ENCODE results near the gene ZYX.
"Not testable (repeated sequence)": the region's sequence is repeated elsewhere in the genome, so short reads cannot be mapped to it uniquely, and the experiment has no call there.

The ZYX gene

GRCh38 chr7:143397710-143398530 lies 16.8 kb downstream of the ZYX start:
- no peak for DNase-seq (ENCODE audit: low read depth)

GRCh38 chr7:143398616-143399015 lies 17.5 kb downstream of the ZYX start:
- no peak for DNase-seq (ENCODE audit: low read depth)

DNA sequence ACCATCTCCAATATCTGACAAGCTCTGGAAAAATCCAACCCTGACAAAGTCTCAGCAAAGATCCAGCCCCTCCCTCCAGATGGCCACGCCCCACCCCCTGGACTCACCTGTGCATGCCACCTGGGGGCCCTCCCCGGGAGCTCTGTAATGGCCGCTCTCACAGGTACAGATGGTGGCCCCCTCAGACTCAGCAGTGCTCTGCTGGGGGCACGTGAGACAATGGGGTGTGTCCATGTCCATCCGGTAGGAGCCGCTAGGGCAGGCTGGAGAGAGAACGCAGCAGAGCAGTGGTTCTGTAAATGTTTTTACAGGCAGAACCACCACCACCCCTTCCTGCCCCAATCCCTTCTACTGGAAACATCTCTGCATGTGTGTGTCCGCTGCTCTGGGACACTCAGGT lies 18.0 kb downstream of the ZYX start:
- DNase-seq (ENCODE audit: low read depth) = no peak

GRCh38 chr7:143399642-143400041 lies 18.5 kb downstream of the ZYX start:
- no peak for DNase-seq (ENCODE audit: low read depth)

- no peak for DNase-seq (ENCODE audit: low read depth)
Observed at GRCh38 chr7:143401265-143401664, 20.1 kb downstream of the ZYX start.

DNA sequence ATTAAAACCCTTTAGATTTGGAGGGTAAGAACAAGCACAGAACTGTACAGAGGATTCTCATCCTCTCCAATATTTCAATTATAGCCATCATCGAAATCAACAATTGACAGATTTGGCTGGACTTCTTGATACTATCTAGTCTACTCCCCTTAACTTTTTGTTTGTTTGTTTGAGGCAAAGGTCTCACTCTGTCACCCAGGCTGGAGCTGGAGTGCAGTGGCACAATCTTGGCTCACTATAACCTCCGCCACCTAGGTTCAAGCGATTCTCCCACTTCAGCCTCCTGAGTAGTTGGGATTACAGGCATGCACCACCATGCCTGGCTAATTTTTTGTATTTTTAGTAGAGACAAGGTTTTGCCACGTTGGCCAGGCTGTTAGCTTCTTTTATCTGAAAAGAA lies 21.1 kb downstream of the ZYX start:
- not testable (repeated sequence) for DNase-seq (ENCODE audit: low read depth)

DNA sequence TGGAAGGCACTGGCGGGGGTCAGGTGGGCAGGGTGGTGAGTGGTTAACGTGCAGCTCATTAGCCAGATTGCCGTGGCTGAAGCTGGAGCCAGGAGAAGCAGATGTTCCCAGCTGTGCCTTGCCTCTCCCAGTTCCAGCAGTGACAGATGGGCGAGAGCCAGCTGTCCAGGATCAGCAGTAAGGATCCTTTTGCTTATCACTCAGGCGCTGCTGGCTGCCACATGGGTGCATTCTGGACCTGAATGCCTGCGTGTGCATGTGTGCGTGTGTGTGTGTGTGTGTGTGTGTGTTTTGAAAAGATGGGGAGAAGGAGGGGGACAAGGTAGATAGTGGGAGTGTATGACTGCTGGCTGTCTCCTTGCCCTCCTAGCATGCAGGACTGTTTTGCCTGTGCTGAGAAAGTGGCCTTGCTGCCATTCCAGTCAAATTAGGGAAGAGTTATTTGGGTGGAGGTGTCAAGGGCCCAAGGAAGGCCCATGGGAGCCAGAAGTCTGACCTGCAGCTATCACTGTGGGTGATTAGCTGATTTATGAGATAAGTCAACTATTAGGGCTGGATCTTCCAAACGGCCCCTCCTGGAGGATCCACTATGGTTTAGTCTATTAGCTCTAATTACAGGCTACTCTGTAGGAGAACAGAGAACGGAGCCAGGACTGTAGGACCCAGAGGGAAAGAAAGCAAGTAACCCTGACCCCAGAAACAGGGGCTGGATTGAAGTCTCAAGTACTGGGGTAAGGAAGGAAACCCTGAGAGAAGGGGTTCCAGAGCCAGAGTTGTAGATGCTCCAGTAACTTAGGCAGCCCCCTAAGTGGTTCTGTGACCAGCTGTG lies 24.2 kb downstream of the ZYX start:
- DNase-seq (ENCODE audit: low read depth) = no peak

- DNase-seq (ENCODE audit: low read depth) = no peak
Observed at GRCh38 chr7:143406002-143406357, 24.8 kb downstream of the ZYX start.

DNA sequence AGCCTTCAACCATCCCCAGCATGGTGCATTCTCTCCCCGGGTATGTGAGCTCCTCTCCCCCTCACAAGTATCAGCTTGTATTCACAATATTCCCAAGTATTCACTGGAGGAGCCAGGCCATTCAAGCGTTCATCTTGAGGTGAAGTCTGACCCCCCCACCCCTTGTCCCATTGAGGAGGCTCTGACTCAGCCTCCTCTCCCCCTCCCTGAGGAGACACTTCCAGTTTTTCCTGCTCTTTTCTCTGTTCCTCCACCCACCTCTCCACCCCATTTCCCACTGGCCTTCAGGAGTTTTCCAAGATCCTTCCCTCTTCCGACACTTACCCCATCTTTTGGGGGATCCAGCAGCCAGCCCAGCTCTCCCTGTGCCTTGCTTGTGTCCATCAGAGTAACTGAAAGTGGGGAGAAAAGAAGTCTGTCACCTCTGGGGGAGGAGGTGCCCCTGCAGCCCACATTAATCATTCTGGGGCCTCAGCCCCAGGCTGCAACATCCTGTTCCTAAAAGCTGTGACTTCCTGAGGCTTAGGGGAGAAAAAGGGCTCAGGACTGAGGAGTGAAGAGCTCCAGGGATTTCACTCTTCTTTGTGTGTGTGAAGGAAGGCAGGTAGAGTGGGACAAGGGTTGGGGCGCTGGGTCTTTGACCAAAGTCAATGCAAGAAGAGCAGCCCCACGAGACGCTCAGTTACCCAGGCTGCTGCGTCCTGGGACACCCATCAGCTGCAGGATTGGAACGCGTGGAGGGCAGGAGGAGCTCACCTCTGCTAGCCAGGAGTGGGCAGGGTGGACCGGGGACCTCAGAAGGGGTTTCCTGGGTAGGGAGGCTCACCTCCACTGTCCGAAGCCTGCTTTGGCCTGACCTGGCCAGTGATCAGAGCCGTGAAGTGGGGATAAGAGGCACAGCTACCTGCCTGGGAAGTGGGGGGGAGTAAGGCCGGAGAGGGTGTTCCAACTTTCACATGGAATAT lies 26.4 kb downstream of the ZYX start:
- DNase-seq (ENCODE audit: low read depth) = no peak

- DNase-seq (ENCODE audit: low read depth) = no peak
Observed at GRCh38 chr7:143408252-143408685, 27.1 kb downstream of the ZYX start.

DNA sequence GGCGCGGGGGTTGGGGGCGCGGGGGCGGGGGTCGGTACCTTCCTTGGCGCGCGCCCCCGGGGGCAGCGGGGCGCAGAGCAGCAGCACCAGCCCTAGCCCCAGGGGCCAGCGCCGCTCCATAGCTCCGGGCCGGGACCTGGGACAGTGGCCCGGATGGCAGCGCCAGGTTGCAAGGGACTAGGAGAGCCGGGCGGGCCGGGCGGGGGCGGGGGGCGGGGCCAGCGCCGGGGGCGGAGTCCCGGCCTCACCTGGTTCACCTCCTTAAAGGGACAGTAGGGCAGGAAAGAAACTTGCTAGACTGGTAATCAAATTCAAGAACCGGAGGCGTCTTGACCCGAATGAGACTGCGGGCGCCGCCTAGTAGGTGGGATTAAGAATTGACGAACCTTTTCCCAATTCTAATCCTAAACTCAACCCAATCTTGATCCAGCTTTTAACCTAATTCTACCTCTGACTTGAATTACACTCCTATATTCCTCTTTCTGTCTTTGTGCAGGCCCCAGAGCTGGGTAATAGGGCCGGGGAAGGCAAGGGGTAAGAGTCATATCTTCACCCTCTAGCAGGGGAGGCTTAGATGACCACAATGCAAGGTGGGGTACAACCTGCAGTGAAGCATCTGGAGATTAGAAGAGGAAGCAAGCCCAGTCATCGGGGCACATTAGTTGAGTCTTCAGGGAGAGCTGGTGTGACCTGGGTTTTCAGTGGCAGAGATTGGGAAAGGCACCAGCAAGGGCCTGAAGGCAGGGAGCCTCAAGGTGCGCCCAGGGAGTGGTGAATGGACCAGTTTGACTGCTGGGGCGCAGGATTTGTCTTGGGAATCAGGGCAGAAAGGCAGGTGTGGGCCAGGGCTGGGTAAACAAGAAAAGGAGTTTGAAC lies 27.8 kb downstream of the ZYX start, which contains the start of gene EPHA1:
Gene EPHA1, minus strand, starts transcription at position 171 of the 876 bp plus-strand sequence. Its CDS starts 51 bp downstream, at position 120.
- no peak for DNase-seq (ENCODE audit: low read depth)

DNA sequence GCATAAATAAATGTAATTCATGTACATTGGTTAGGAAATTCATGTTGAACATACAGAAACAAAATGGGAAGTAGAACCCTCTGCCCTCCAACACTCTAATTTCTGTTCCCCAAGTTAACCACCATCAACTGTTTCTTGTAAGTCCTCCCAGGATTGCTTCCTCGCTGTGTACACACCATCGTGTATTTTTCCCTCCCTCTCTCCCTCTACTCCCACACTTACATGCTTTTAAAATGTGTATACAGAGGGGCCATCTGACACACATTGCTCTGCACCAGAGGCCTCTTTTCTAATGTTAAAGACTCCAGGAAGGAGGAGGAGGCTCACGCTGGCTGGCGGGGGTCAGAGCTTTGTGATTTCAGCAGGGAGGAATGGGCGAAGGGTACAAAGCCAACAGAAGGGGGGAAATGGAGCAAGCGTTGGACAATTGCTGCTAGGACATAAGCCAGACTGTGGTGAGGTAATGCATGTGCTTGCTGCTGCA lies 29.4 kb downstream of the ZYX start:
- no peak for DNase-seq (ENCODE audit: low read depth)

GRCh38 chr7:143411976-143412708 lies 31.0 kb downstream of the ZYX start:
- DNase-seq (ENCODE audit: low read depth) = no peak

GRCh38 chr7:143413123-143413522 lies 32.0 kb downstream of the ZYX start:
- no peak for DNase-seq (ENCODE audit: low read depth)

GRCh38 chr7:143415209-143415608 lies 34.1 kb downstream of the ZYX start:
- not testable (repeated sequence) for DNase-seq (ENCODE audit: low read depth)

DNA sequence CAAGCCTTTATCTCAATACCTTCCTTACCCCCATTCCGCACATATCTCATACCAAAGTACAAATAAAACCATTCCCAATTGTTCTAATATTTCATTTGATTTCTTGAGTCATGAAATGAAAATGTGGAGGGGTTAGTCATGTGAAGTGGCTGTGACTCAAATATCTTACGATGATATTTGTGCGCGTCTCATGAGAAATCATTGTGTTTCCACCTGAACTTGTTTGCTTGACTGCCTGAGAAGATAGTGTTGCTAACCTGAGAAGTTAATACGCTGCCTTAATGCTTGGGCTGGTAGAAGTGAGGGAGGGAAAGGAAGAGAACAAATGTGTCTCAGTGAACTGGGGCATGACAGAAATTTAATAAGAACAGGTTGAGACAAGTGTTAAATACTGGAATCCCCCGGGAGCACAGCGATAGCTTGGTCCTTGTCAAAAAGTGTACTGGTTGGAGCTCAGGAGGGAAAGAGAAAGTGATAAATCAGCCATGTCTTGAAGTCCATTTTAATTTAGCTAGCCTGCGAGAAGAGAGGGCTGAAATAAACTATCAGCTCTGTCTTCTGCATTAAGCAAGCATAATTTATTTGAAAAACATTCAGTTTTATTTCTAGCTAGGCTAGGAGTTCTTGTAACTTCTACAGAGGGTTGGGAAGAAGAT lies 34.7 kb downstream of the ZYX start:
- DNase-seq (ENCODE audit: low read depth) = no peak

- no peak for DNase-seq (ENCODE audit: low read depth)
Observed at GRCh38 chr7:143416565-143417149, 35.5 kb downstream of the ZYX start.

DNA sequence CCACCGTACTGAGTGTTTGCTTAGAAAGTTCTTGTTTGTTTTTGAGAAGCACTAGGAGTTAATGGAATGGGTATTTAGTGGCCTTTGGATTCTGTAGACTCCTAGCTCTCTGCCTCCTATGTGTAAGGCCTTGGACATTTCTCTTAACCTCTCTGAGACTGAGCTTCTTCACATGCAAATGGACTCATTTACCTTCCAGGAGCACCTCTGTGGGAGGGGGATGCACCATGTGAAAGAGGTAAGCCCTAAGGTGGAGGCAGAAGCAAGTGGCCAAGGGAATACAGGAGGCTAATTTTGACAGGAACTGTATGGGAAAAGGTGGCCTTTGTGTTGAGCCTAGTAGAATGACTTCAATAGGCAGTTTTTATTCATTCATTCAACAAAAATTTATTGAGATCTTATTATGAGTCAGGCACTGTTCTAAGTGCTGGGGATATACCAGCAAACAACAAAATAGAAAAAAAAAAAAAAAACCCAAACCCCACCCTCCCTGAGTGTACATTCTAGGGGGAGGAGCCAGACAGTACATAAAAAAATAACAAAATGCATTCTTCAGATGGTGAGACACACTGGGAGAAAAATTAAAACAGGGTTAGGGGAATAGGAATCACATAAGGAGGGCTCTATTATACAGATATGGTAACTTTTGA lies 36.7 kb downstream of the ZYX start:
- DNase-seq (ENCODE audit: low read depth) = no peak
